Peyer's patch (tissue), 4 donors: ENCODE measurements around the gene CLK2.

Experiments
- CTCF ChIP-seq, 6 experiments: fragments of 450-650 bp in 4 of 6; fragments of 200-600 bp in 2 of 6; sonication (generic) in 1 of 6; IDR thresholded peaks; one replicate each; pipeline ENCODE4 v1.5.1; 2017 to 2019; ENCODE audit warnings: antibody characterized with exemption in 6 of 6, mild to moderate bottlenecking in 3 of 6, moderate library complexity in 1 of 6
- POLR2A ChIP-seq, 2 donors: fragments of 450-650 bp; IDR thresholded peaks; one replicate each; pipeline ENCODE4 v1.5.1; 2017; ENCODE audit warnings: antibody characterized with exemption in 2 of 2, mild to moderate bottlenecking in 2 of 2, moderate library complexity in 2 of 2

- no peak for TF ChIP-seq CTCF (IDR thresholded peaks at IDR 0.05)
- TF ChIP-seq POLR2A (IDR thresholded peaks at IDR 0.05), result no peak
These were observed 32.6 kb upstream of the CLK2 start for GRCh38 chr1:155305881-155306391.
